ENCODE results near the gene HK1.
"Not testable (repeated sequence)": the region's sequence is repeated elsewhere in the genome, so short reads cannot be mapped to it uniquely, and the experiment has no call there.

The HK1 gene

GRCh38 chr10:69318867-69319727, 40.8 kb downstream of the HK1 start:
- DNase-seq (ENCODE audit: low read depth) = peak; percentile 49
- H3K4me3 ChIP-seq (ENCODE audit: control insufficient read depth, low read depth, low read length) = peak overlapping the region; percentile 96
- TF ChIP-seq CTCF (conservative IDR thresholded peaks at IDR 0.05; ENCODE audit: control insufficient read depth, insufficient read depth, low read depth, low read length) = no peak

DNA sequence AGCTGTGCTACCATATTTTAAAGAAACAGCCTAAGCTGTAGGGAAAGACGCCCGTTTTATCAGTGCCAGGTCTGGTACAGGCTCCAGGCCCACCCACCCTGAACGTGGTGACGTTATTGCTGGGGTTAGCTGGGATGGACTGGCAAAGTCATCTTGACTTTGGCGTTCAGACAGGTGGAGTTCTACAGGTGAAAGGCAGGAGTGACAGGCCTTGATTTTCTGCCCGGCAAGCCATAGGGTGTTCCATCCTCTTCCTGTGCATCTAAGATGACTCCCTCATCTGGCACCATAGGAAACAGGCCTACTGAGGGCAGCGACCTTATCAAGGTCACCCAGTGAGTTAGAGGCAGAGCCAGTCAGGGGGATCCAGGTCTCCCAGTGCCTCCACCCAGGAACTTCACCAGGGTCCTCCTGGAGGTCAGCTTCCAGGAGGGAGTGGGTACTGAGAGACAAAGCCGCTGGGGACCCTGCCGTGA, 41.6 kb downstream of the HK1 start:
- TF ChIP-seq CTCF (conservative IDR thresholded peaks at IDR 0.05; ENCODE audit: control insufficient read depth, insufficient read depth, low read depth, low read length) = no peak
- DNase-seq (ENCODE audit: low read depth) = no peak

DNA sequence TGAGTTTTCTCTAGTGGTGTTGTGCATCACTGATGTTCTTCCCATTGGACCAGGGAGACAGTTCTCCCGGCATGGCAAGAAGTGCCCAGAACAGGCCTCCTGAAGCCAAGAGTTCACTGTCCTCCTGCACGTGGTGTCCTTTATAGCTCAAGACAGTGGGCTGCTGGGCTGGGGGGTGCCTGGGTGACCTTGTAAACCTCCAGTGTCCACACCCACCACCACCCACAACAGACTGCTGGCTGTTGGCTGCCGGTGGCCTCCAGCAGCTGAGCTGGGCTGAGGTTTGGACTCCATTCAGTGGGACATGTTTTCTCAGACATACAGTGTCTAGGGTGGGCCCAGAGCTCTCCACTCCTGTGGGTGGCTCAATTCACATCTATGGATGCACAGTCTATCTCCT, 42.2 kb downstream of the HK1 start:
- H3K4me3 ChIP-seq (ENCODE audit: control insufficient read depth, low read depth, low read length) = no peak overlapping the region
- no peak for DNase-seq (ENCODE audit: low read depth)
- TF ChIP-seq CTCF (conservative IDR thresholded peaks at IDR 0.05; ENCODE audit: control insufficient read depth, insufficient read depth, low read depth, low read length) = no peak

More for the DNA sequence above, 41.6 kb downstream of the HK1 start:
- H3K4me3 ChIP-seq (ENCODE audit: control insufficient read depth, low read depth, low read length) = peak overlapping the region; percentile 96

GRCh38 chr10:69321039-69321715, 42.9 kb downstream of the HK1 start:
- H3K4me3 ChIP-seq (ENCODE audit: control insufficient read depth, low read depth, low read length) = no peak overlapping the region
- DNase-seq (ENCODE audit: low read depth) = no peak
- no peak for TF ChIP-seq CTCF (conservative IDR thresholded peaks at IDR 0.05; ENCODE audit: control insufficient read depth, insufficient read depth, low read depth, low read length)

DNA sequence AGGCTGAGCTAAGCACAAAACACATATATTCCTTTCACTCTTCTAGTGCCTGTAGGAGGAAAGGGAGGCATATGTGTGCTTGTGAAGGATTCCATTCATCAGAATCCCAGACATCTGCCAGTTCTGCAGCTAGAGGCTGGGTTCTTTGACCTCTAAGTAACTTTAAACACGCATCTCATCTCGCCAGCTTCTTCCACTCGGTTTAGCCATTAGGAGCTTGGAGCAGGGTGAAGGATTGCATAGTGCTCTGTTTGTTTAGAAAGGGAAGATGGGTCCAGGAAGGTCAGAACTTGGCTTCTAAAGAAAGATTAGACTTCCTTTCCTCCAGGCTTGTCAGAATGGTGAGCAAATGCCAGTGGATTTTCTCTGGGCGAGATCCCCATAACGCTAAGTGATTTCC, 43.6 kb downstream of the HK1 start:
- no peak overlapping the region for H3K4me3 ChIP-seq (ENCODE audit: control insufficient read depth, low read depth, low read length)
- no peak for TF ChIP-seq CTCF (conservative IDR thresholded peaks at IDR 0.05; ENCODE audit: control insufficient read depth, insufficient read depth, low read depth, low read length)
- DNase-seq (ENCODE audit: low read depth) = no peak

- not testable (repeated sequence) for H3K4me3 ChIP-seq (ENCODE audit: control insufficient read depth, low read depth, low read length); DNase-seq (ENCODE audit: low read depth)
These were observed 44.0 kb downstream of the HK1 start for GRCh38 chr10:69322346-69322745.

GRCh38 chr10:69323622-69324021, 45.3 kb downstream of the HK1 start:
- no peak overlapping the region for H3K4me3 ChIP-seq (ENCODE audit: control insufficient read depth, low read depth, low read length)
- no peak for TF ChIP-seq CTCF (conservative IDR thresholded peaks at IDR 0.05; ENCODE audit: control insufficient read depth, insufficient read depth, low read depth, low read length)
- DNase-seq (ENCODE audit: low read depth) = no peak
